Measurements from ENCODE around the gene MYH3.

Gene MYH3

DNA sequence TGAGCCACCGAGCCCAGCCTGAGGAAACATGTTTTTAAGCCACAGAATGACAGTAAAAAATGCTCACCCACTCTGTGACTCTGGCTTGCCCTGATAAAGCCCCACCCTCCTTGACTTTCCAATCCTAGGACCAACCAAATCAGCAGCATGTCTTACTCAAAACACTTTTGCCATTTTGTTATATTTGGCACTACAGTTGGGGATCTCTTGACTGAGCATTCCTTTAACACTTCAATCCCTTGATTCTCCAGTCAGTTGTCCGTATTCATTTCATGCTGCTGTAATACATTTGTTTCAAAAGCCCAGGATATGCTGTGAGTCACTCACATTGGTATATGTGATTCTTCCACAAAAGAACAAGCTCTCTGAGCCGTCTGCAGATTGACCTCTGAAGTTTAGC is 8.2 kb downstream of the MYH3 start:
- DNase-seq (ENCODE audit: low spot score), result no peak

DNA sequence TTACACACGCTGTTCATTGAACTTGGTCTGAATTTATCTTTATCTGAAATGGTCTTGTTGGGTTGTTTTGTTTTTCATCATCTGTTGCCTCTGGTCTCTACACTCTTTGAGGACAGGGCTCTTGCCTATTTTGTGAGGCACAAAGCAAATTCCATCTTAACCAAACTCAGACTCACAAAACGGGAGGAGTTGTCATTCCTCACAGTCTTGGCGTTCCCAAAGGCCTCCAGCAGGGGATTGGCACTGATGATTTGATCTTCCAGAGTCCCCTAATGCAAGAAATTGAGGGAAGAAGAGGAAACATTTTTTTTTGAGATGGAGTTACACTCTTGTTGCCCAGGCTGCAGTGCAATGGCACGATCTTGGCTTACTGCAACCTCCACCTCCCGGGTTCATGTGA is 8.7 kb downstream of the MYH3 start:
- DNase-seq (ENCODE audit: low spot score), result no peak

DNA sequence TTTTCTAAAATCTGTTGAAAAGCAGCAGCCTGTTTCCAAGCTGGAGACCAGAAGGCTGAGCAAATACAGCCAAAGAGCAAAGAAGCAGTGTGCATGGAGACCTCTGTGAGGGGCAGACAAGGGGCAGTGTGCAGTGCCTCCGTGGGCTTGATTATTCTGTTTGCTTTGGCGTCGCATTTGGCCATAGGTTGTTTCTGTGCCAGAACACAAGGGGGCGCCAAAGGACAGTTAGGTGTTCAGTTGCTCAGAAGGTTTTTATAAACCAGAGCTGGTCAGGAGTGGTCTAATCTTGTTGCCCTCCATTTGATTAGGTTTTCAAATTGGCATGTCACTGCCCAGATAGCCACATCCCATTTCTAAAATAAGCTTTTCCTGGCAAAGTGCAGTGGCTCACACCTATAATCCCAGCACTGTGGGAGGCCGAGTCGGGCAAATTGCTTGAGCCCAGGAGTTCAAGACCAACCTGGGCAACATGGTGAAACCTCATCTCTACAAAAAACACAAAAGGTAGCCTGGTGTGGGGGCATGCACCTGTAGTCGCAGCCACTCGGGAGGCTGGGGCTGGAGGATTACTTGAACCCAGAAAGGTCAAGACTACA is 10.6 kb downstream of the MYH3 start:
- DNase-seq (ENCODE audit: low spot score), result peak; percentile 83

DNA sequence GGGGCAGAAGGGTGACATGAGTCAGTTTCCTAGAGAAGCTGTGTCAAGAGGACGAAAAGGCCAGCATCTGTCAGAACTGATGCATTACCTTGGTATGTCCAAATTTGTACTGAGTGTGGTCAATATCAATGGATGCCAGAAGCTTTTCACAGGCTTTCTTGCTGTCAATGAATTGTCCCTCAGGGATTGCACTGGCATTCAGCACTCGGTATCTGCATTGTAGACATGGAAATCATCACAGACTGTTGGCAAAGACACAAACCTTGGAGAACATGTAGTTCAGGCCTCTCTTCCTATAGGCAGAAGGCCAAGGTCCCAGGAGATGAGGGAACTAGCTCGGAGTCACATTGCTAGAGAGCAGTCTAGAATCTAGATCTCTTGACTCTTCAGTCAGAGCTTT is 16.6 kb downstream of the MYH3 start:
- DNase-seq (ENCODE audit: low spot score), result no peak

DNA sequence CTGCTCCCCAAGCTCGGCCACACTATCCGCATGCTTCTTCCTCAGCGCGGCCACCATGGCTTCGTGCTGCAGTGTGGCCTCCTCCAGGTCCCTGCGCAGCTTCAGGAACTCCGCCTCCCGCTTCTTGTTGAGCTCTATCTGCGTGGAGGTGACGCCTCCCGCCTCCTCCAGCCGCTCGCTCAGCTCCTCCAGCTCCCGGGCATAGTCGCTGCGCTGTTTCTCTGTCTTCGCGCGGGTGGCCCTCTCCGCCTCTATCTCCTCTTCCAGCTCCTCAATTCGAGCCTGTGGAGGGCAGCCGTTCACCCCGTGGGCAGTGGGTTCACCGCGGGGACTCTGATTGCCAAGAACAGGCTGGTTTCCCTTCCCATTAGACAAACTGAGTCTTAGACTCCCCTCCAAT is 19.0 kb downstream of the MYH3 start:
- DNase-seq (ENCODE audit: low spot score), result no peak

DNA sequence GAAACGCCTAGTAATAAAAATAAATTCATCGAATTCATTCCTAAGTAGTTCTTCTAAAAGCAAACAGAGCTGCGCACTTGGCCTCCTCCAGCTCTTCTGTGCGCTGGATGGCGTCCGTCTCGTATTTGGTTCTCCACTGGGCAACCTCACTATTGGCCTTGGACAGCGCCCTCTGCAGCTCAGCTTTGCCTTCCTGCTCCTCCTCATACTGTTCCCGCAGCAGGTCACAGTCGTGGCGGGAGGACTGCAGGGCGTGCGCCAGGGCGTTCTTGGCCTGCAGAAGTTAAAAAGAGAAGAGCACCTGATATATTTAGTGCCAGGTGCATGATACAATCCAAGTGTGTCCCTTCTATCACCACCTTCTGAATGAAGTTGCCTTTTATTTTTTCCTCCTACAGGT is 21.8 kb downstream of the MYH3 start:
- DNase-seq (ENCODE audit: low spot score), result no peak

DNA sequence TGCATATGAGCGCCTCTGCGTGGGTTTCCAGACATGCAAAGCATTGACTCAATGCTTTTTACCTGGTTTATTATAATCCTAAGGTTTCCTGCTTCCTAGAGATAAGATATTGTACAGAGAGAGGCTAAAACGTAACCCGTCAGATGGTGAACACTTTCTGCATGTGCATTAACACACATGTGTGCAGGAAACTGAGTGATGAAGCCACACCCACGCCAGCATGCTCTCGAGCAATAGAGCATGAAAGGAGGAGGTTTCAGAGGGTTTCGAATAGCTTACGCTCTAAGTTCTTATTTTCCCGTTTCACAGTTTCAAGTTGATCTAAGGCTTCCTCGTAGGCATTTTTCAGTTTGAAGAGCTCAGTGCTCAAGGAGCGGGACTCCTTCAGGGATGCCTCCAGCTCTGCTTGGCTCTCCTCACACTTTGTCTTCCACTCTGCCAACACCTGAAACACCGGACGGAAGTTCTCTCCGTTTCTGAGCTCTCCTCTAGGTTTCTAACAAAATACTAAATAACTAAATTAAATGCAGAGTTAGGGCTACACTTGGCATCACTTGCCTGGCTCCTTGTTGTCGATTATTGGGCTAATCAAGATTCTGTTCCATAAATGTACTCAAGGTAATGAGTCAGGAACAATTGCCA is 23.2 kb downstream of the MYH3 start:
- no peak for DNase-seq (ENCODE audit: low spot score)

DNA sequence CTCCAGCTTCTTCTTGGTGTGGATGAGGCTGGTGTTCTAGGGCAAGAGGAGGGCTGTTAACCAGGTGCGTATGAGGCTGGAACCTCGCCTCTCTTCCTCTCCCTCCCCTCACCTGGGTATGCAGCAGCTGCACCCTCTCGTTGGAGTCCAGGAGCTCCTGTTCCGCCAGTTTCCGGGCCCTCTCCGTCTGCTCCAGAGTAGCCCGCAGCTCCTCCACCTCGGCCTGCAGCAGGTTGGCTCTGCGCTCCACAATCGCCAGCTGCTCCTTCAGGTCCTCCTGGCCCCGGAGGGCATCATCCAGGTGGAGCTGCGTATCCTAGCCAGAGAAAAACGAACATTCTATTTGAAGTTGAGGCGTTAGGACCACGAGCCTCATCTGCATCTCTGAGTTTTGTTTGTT is 25.4 kb downstream of the MYH3 start:
- DNase-seq (ENCODE audit: low spot score), result no peak

DNA sequence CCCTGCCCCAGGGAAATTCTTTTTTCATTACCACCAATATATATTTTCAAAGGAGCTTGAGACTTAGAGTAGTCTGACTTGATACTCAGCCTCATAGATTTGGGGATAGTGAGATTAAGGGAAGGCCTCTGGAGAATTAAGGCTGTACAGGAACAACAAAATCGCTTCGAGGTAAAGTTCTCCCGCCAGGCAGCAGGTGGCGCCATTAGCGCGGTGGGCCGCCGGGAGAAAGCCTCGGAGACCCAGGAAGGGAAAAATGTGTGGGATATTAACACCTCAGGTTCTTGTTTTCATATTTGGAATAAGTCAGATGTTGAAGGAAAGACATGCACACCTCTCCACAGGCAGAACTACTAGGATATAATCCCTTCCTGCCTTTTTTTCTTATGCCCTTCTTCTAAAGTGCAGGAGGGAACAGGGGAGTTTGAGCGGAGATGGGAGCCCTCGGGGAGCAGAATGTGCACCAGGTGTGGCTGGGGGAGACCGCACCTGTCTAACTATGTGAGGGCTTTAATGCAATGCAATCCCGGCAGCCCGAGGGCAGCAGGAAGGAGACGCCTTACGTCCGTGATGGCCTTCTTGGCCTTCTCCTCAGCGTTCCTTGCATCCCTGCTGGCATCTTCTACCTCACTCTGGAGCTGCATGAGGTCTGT is 25.9 kb downstream of the MYH3 start:
- no peak for DNase-seq (ENCODE audit: low spot score)

DNA sequence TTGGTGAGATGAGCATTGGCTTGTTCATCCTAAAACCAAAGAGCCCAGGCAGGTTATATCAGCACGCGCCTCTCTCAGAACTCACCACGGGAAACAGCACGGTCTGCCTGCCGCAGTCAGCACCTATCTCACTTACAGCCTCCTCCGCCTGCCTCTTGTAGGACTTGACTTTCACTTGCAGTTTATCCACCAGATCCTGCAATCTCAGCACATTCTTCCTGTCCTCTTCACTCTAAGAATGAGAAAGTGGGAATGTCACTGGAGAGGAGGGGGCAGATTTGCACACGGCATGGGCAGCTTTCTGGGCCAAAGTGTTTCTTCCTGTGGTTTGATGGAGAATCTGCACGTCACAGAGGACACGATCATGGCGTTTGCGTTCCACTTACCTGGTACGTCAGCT is 27.4 kb downstream of the MYH3 start:
- DNase-seq (ENCODE audit: low spot score), result no peak

DNA sequence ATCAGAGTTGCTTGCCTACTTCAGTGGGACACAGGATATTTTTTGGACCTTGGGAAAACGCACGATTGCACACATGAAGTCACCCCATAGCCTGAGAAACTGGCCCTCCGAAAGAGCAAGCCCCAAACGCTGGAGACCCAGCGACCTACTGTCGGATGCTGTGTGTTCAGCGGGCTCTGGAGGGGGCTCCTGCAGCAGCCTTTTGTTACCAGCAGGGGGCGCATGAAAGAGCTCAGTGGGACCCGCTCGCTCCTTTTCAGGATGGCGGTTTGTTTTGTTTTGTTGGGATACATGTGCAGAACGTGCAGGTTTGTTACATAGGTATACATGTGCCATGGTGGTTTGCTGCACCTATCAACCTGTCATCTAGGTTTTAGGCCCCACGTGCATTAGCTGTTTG is 28.4 kb downstream of the MYH3 start:
- no peak for DNase-seq (ENCODE audit: low spot score)

DNA sequence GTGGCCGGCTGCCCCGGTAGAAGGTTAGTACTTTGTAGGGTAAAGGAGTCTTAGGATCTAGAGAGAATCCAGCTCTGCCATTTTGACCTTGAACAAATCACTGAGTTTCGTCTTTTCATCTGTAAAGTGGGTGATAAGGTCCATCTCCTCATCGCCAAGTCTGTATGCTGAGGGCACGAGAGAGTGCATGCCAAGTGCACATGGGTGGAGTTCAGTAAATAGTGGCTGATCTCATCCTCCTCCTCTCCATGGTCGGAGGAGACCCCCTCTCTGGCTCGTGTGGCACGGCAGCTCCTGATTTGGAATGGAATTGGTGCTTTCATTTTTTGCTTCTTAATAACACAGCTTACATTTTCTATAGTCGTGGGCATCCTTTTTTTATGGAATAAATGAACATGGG is 30.7 kb downstream of the MYH3 start:
- DNase-seq (ENCODE audit: low spot score), result no peak

DNA sequence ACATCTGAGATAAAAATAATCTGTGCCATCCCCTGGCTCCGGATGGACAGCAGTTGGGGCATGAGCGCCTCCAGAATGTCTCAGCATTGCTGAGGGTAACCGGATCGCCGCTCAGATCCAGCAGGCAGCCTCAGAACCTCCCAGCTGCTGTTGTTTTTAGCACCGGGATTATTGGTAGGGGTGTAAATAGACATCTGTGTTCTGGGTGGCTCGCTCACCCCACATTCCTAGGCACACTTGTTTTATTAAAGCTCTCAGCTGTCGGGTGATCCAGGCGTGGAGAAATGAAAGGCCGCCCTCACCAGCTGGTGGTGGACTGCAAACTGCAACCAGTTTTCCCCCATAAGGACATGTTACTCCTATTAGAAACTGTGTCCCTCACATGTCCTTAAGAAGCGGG is 32.1 kb downstream of the MYH3 start:
- DNase-seq (ENCODE audit: low spot score), result no peak

DNA sequence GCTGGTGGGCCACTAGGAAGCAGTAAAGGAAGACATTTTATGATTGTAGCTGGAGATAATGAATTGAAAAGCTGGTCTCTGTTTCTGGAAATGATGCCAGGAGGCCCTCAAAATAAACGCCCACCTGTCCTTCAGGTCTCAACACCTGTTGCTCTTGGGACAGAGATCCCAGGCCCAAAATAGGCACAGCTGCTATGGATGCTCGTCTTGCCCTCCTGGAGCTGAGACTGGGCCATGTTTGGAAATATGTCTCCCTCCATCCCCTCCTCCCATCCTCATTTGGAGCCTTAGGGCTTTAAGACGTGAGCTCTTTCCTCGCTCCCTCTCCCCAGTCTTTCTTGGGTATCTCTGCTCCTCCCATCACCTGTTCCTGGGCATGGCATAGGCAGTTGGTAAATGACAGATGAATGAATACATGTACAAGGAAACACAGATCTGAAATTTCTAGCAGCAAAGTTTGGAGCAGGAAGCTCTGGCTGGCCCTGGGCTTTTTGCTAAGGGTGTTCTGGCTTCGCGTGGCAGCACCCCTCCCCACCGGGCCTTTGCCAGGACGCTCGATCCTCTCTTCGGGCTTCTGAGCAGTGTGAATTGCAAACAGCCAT is 33.3 kb downstream of the MYH3 start:
- DNase-seq (ENCODE audit: low spot score), result no peak

DNA sequence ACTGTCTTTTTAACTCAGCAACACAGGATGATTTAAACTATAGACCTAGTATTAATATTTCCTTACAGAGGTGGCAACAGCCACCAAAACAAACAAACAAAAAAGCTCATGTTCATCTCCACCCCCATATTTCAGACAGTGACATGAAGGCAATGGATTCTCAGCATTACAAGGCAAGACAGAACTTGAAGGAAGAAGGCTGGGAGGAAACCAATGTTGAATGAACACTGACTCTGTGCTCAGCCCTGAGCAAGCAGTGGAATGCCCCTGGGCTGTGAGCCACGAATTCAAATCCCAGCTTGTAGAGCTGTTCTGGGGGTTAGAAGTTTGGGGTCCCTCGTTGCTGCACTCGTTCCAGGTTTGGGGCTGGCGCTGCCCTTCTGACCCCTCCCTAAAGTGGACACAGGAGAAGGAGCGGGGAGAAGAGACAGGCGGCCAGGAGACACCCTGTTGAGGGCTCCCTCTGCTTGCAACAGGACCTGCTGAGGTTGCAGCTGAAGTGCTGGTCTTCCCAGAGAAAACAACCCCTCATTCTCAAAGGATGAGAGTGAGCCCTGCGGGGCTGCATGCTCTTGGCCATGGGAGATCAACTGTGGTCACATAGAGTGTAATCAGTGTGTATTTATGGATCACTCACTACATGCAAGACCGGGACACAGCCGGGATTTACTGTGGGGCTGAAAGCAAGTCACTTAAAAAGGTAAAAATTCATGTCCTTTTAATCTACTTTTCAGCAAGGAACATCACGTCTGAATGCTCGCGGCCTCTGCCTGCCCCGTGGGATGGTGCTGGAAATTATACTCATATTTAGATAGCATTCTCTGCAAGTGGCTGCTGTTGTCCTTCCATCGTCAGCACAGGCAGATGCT is 34.3 kb downstream of the MYH3 start:
- DNase-seq (ENCODE audit: low spot score), result no peak

DNA sequence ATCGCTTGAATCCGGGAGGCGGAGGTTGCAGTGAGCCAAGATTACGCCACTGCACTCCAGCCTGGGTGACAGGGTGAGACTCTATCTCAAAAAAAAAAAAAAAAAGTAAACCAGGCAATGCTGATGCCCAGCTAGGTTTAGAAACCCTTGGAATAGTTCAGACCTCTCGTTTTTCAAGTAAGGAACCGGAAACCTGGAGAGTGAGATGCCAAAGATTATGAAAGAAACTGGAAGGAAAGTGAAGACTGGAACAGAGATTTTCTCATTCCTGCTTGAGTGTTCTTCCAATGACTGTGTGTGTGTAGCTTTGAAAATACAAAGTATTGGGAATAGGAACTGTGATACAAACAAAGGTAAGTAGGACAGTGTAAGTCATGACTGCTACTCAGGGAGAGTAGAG is 35.7 kb downstream of the MYH3 start:
- DNase-seq (ENCODE audit: low spot score), result no peak

DNA sequence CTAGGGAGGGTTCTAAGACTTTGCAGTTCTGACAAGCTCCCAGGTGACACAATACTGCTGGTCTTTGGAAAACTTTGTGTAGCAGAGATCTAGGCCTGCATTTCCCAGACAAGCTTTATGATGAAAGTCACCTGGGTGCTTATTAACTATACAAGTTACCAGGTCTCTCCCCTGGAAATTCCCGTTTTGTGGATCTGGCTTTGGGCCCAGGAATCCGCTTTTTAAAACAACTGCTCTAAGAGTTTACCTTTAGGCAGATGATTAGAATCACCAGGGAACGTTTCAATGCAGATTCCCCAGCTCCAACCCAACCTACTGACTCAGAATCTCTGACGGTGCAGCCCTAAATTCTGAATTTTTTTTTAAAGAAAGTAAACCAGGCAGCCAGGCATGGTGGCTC is 36.3 kb downstream of the MYH3 start:
- DNase-seq (ENCODE audit: low spot score), result no peak

DNA sequence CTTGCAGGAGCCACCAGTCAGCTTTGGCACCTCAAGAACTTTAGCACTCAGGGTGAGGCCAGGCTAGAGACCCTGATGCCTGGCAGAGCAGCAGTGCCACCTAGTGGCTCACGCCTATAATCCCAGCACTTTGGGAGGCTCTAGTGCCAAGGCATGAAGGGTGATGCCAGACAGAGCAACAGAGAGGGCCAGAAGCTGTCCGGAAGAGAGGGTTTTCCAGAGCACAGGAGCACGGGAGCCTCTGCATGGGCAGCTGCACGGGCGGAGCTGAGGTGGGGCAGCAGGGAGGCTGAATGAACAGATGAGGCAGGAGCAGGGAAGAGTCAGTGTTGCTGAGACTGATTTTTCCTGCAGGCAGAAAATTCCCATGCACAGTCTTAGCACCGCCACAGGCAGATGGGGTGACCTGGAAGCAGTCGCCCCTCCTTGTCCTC is 38.9 kb downstream of the MYH3 start:
- peak; percentile 86 for DNase-seq (ENCODE audit: low spot score)

DNA sequence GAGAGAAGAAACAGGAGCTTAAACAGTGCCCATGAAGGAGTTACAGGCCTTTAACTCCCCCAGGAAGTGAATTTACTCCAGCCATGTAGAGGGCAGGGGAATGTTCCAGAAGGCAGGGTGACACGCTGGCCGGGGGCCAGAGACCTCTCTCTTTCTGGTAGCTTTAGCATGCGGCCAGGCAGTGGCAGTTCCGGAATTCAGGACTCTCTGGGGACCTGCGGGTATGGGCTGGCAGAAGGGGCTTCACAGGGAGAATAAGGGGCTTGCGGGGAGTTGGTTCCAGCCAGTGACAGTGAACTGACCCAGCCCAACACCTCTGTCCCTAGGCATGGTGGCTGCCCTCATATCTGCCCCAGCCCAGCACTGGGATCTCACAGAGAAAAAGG is 40.0 kb downstream of the MYH3 start:
- no peak for DNase-seq (ENCODE audit: low spot score)

DNA sequence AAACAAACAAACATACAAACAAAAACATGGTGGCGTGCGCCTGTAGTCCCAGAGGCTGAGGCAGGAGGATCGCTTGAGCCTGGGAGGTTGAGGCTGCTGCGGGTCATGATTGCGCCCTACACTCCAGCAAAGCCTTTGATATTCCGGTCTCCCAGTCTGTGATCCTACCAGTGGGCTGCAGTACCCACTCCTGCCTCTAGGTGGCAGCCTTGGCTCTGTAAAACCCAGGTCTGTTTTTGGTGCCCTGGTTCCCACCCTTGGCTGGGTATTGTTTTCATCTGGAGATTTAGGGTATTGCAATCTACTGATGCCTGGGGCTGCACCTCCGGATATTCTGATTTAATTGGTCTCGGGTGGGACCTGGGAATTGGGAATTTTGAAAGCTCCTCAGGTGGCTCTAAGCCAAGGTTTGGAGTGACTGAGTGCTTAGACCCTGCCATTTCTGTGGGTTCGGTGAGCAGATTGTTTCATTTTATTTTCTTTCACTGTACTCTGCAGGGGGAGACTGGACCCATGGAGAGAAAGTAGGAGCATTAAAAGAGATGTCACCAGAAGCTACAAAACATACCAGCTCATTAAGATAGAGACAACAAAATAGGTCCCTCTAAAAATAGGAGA is 40.5 kb downstream of the MYH3 start:
- peak; percentile 57 for DNase-seq (ENCODE audit: low spot score)

DNA sequence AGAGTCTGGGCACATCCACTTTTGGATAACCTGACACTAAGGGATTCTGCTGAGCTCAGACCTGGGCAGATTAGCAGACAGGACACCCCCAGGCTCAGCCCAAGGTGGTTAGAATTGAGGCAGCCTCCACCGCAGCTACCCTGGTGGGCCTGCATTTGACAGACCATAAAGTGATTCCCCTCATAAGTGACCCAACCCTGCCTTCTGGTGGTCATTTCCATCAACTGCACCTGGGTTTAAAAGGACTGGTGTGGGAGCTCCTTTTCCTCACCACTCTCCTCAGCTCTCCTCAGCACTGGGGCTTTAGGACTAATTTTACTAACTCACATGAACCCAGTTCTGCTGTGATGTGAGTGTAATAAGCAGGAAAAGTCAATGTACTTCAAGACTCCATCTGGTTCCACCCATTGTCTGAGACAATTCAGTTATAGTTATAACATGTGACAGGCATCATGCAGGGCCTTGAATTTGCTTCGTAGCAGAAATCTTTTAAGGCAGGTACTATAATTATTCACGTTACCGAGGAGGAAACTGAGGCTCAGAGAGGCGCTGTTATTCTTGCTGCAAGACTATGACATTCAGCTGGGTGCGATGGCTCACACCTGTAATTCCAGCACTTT is 42.5 kb downstream of the MYH3 start:
- DNase-seq (ENCODE audit: low spot score), result peak; percentile 58
